K562 (cell line): ENCODE data around the gene CHCHD6. TPM values are rescaled to one million over a fixed set of nuclear protein-coding genes. Genes with fewer than 3 reads are reported as not detected.

Experiments
- ATF1 ChIP-seq, 2 experiments: fragments of 450-650 bp in 1 of 2; IDR thresholded peaks; 2 replicates each; pipeline ENCODE4 v1.6.1; 2016; ENCODE audit warnings: missing compliant biosample characterization in 1 of 2, missing genetic modification characterization in 1 of 2
- CHD2 ChIP-seq: IDR thresholded peaks from 2 replicates; pipeline ENCODE4 v1.6.1; 2011; ENCODE audit warnings: low read depth, low read length
- FOXP1 ChIP-seq: sonication (generic); formaldehyde crosslinking; IDR thresholded peaks from 2 replicates; pipeline ENCODE4 v1.8.0; 2022; ENCODE audit warnings: mild to moderate bottlenecking, missing genetic modification reagents
- HMG20A ChIP-seq: fragments of 450-650 bp; formaldehyde crosslinking; conservative IDR thresholded peaks from 2 replicates; pipeline ENCODE4 v1.4.0; 2020; ENCODE audit warnings: mild to moderate bottlenecking, mixed read lengths
- HMGN3 ChIP-seq: IDR thresholded peaks from 2 replicates; pipeline ENCODE4 v1.6.1; 2011; ENCODE audit warnings: borderline replicate concordance, low read depth, mild to moderate bottlenecking, mixed read lengths, low read length; ENCODE audit not compliant: insufficient read length; ENCODE audit errors: extremely low read depth
- MAFK ChIP-seq: IDR thresholded peaks from 2 replicates; pipeline ENCODE4 v1.6.1; 2011; ENCODE audit warnings: low read length, improper control_type of control experiment
- NCOR1 ChIP-seq: fragments of 450-650 bp; IDR thresholded peaks from 2 replicates; pipeline ENCODE4 v1.6.1; 2016; ENCODE audit warnings: mild to moderate bottlenecking, moderate library complexity
- NFE2 ChIP-seq: IDR thresholded peaks from 2 replicates; pipeline ENCODE4 v1.6.1; 2014; ENCODE audit warnings: antibody characterized with exemption, low read depth
- NFE2L1 ChIP-seq: fragments of 450-650 bp; IDR thresholded peaks from 2 replicates; pipeline ENCODE4 v1.6.1; 2016; ENCODE audit warnings: missing genetic modification characterization, low read depth, mild to moderate bottlenecking, missing compliant biosample characterization, moderate library complexity, borderline replicate concordance
- NFIC ChIP-seq: fragments of 450-650 bp; IDR thresholded peaks from 2 replicates; pipeline ENCODE4 v1.6.1; 2017; ENCODE audit warnings: mild to moderate bottlenecking, inconsistent platforms
- NUFIP1 ChIP-seq: fragments of 450-650 bp; IDR thresholded peaks from 2 replicates; pipeline ENCODE4 v1.6.1; 2018; ENCODE audit not compliant: partially characterized antibody
- POLR2AphosphoS5 ChIP-seq: IDR thresholded peaks from 2 replicates; pipeline ENCODE4 v1.6.1; 2011; ENCODE audit warnings: mild to moderate bottlenecking, low read depth, low read length, moderate library complexity; ENCODE audit not compliant: control insufficient read depth, insufficient read depth
- RBM14 ChIP-seq: fragments of 200-400 bp; formaldehyde crosslinking; IDR thresholded peaks from 2 replicates; pipeline ENCODE4 v1.6.1; 2018; ENCODE audit warnings: low read depth, mild to moderate bottlenecking, low read length, moderate library complexity, borderline replicate concordance; ENCODE audit not compliant: insufficient read depth
- SAFB2 ChIP-seq: fragments of 200-400 bp; formaldehyde crosslinking; IDR thresholded peaks from 2 replicates; pipeline ENCODE4 v1.6.1; 2018; ENCODE audit warnings: borderline replicate concordance, low read length, low read depth, moderate library complexity; ENCODE audit not compliant: severe bottlenecking
- SMAD3 ChIP-seq: fragments of 450-650 bp; formaldehyde crosslinking; conservative IDR thresholded peaks from 2 replicates; pipeline ENCODE4 v1.4.0; 2020; ENCODE audit warnings: mild to moderate bottlenecking
- SREBF2 ChIP-seq: sonication (generic); formaldehyde crosslinking; IDR thresholded peaks from 2 replicates; pipeline ENCODE4 v1.4.0; 2020; ENCODE audit warnings: mild to moderate bottlenecking, missing genetic modification reagents
- TAF9B ChIP-seq: fragments of 450-650 bp; IDR thresholded peaks from 2 replicates; pipeline ENCODE4 v1.6.1; 2018; ENCODE audit warnings: mild to moderate bottlenecking; ENCODE audit not compliant: partially characterized antibody
- TEAD4 ChIP-seq, 2 experiments: sonication (generic) in 1 of 2; formaldehyde crosslinking in 1 of 2; IDR thresholded peaks; 2 replicates each; pipeline versions ENCODE4 v1.6.1 to v1.8.0; 2012 to 2022; ENCODE audit warnings: borderline replicate concordance in 1 of 2, inconsistent platforms in 1 of 2, low read length in 1 of 2, mild to moderate bottlenecking in 1 of 2, missing genetic modification reagents in 1 of 2
- TRIM25 ChIP-seq: fragments of 450-650 bp; IDR thresholded peaks from 2 replicates; pipeline ENCODE4 v1.7.0; 2016; ENCODE audit warnings: borderline replicate concordance
- TRIM28 ChIP-seq: fragments of 450-650 bp; IDR thresholded peaks from 2 replicates; pipeline ENCODE4 v1.6.1; 2017
- ZC3H11A ChIP-seq: IDR thresholded peaks from 2 replicates; pipeline ENCODE4 v1.6.1; 2012; ENCODE audit warnings: low read depth, low read length, improper control_type of control experiment
- ZFP36 ChIP-seq: fragments of 150-350 bp; IDR thresholded peaks from 2 replicates; pipeline ENCODE4 v1.6.1; 2018; ENCODE audit warnings: low read length, low read depth; ENCODE audit not compliant: partially characterized antibody
- ZNF143 ChIP-seq: sonication (generic); formaldehyde crosslinking; IDR thresholded peaks from 2 replicates; pipeline ENCODE4 v1.9.0; 2022; ENCODE audit warnings: mild to moderate bottlenecking, missing genetic modification reagents
- ZNF282 ChIP-seq: sonication (generic); formaldehyde crosslinking; IDR thresholded peaks from 2 replicates; pipeline ENCODE4 v1.8.1; 2023; ENCODE audit warnings: missing genetic modification reagents
- ZNF316 ChIP-seq: fragments of 450-650 bp; IDR thresholded peaks from 2 replicates; pipeline ENCODE4 v1.6.1; 2016
- polyA plus RNA-seq, 8 experiments: library from polyadenylated mRNA; depleted of rRNA in 4 of 8; stranded (reverse) in 5 of 8; unstranded in 3 of 8; fragments of >200 nt; fragmentation: Nextera tagmentation in 2 of 8; fragmentation: Illumina TruSeq in 1 of 8; extraction: Ambion mirVana in 2 of 8; extraction: Trizol in 1 of 8; gene quantifications; 2 replicates each; pipeline versions ENCODE4 v1.2.1 to v1.2.3, GENCODE V29; 2011 to 2014; ENCODE audit warnings: inconsistent platforms in 1 of 8, missing spikeins in 1 of 8
- total RNA-seq, 7 experiments: library from RNA; depleted of rRNA in 6 of 7; stranded (reverse); fragments of >200 nt in 6 of 7; fragmentation: Illumina TruSeq in 2 of 7; extraction: Trizol in 2 of 7; gene quantifications; 2 replicates each; pipeline versions ENCODE4 v1.2.1 to v1.2.3, GENCODE V29; 2011 to 2021; ENCODE audit warnings: low replicate concordance in 1 of 7

The CHCHD6 gene
- total and polyA plus RNA-seq, 9 of the 15 experiments (the other 6 are each of a cell fraction or from before 2014, with no cell fraction given) = 4.6 to 18.6 (median 10.9) TPM

- TF ChIP-seq TRIM25 = no peak
- TF ChIP-seq NUFIP1 = no peak
- no peak for TF ChIP-seq NCOR1
- TF ChIP-seq POLR2AphosphoS5 = no peak
- TF ChIP-seq NFE2L1 (tag) = no peak
- no peak for TF ChIP-seq CHD2
- no peak for TF ChIP-seq ZFP36
- TF ChIP-seq ZNF143 (CRISPR knock-in tag) = no peak
- no peak for TF ChIP-seq SMAD3 (CRISPR knock-in tag)
- TF ChIP-seq ZC3H11A = no peak
- TF ChIP-seq NFE2 = no peak
- TF ChIP-seq FOXP1 (CRISPR knock-in tag) = no peak
- no peak for TF ChIP-seq TEAD4 (IDR thresholded peaks at IDR 0.05; ENCODE audit: low read length)
- TF ChIP-seq TEAD4 (CRISPR knock-in tag; IDR thresholded peaks at IDR 0.05; ENCODE audit: borderline replicate concordance) = no peak
- no peak for TF ChIP-seq TAF9B
- TF ChIP-seq ATF1 (CRISPR knock-in tag; IDR thresholded peaks at IDR 0.05) = no peak
- no peak for TF ChIP-seq ATF1 (tag; IDR thresholded peaks at IDR 0.05)
- no peak for TF ChIP-seq TRIM28
- TF ChIP-seq HMG20A = no peak
- TF ChIP-seq ZNF282 (CRISPR knock-in tag) = no peak
- no peak for TF ChIP-seq HMGN3
- TF ChIP-seq MAFK = peak; percentile 91
- TF ChIP-seq NFIC = no peak
- no peak for TF ChIP-seq RBM14
- TF ChIP-seq SREBF2 (CRISPR knock-in tag) = no peak
- no peak for TF ChIP-seq SAFB2
- TF ChIP-seq ZNF316 = peak; percentile 81
Measured at GRCh38 chr3:126765187-126766069, 61.4 kb downstream of the CHCHD6 start (continued).
